OCI-LY7 (cell line): ENCODE measurements around the gene ATP6V0A1. TPM values are rescaled to one million over a fixed set of nuclear protein-coding genes. Genes with fewer than 3 reads are reported as not detected.
"Not testable (repeated sequence)": the region's sequence is repeated elsewhere in the genome, so short reads cannot be mapped to it uniquely, and the experiment has no call there.

Experiments
- BruUV-seq: library from RNA; stranded (reverse); fragments of 400-500 nt; replicated peaks from 2 replicates; lab custom pipeline; 2021; lab: Mats Ljungman, UMichigan
- CTCF ChIA-PET: fragments of 300-600 bp; sonication (Branson Sonifier 250); formaldehyde crosslinking; loops from one replicate; lab custom pipeline; 2022; ENCODE audit warnings: antibody characterized with exemption; ENCODE audit not compliant: unreplicated experiment; lab: Charles Lee
- POLR2A ChIA-PET: fragments of 300-600 bp; sonication (Branson Sonifier 250); formaldehyde crosslinking; loops from one replicate; lab custom pipeline; 2022; ENCODE audit warnings: antibody characterized with exemption; lab: Charles Lee
- DNase-seq: peaks from one replicate; pipeline ENCODE4 v3.0.0-alpha.2; 2015; ENCODE audit warnings: low spot score
- H2AFZ ChIP-seq: fragments of 200-600 bp; sonication (generic), shearing (Covaris generic); 2 replicates; pipeline ENCODE4 v1.6.1; 2014; ENCODE audit warnings: mild to moderate bottlenecking, antibody characterized with exemption, low read length, moderate library complexity
- H3K27ac ChIP-seq: fragments of 200-600 bp; sonication (generic); 2 replicates; pipeline ENCODE4 v1.5.1; 2014; ENCODE audit warnings: mixed run types, low read depth, mild to moderate bottlenecking, moderate library complexity, low read length, inconsistent platforms; ENCODE audit not compliant: poor library complexity, severe bottlenecking
- H3K36me3 ChIP-seq: fragments of 200-600 bp; sonication (generic); 2 replicates; pipeline ENCODE4 v1.6.1; 2014; ENCODE audit warnings: mild to moderate bottlenecking, antibody characterized with exemption, low read length, moderate library complexity, mixed read lengths; ENCODE audit not compliant: insufficient read depth
- H3K4me1 ChIP-seq: fragments of 200-600 bp; sonication (generic); 2 replicates; pipeline ENCODE4 v1.5.1; 2014; ENCODE audit warnings: mild to moderate bottlenecking, low read length; ENCODE audit not compliant: insufficient read depth, poor library complexity, severe bottlenecking
- H3K4me2 ChIP-seq: fragments of 200-600 bp; sonication (generic); 2 replicates; pipeline ENCODE4 v1.6.1; 2014; ENCODE audit warnings: mild to moderate bottlenecking, low read length
- H3K4me3 ChIP-seq: fragments of 200-600 bp; sonication (generic); 2 replicates; pipeline ENCODE4 v1.5.1; 2014; ENCODE audit warnings: mild to moderate bottlenecking, low read depth, low read length; ENCODE audit not compliant: poor library complexity, severe bottlenecking
- H3K79me2 ChIP-seq: fragments of 200-600 bp; sonication (generic); 2 replicates; pipeline ENCODE4 v1.6.1; 2016; ENCODE audit warnings: low read depth, mild to moderate bottlenecking, low read length, moderate library complexity, mixed read lengths; ENCODE audit not compliant: insufficient read depth
- H3K9me2 ChIP-seq: fragments of 200-600 bp; sonication (generic); 2 replicates; pipeline ENCODE4 v1.6.1; 2016; ENCODE audit warnings: mild to moderate bottlenecking, low read length, mixed read lengths; ENCODE audit not compliant: insufficient read depth
- H3K9me3 ChIP-seq: fragments of 200-600 bp; sonication (generic); 2 replicates; pipeline ENCODE4 v1.6.1; 2014; ENCODE audit warnings: mild to moderate bottlenecking, mixed run types, low read length, mixed read lengths
- H4K20me1 ChIP-seq: fragments of 200-600 bp; sonication (generic); 2 replicates; pipeline ENCODE4 v1.6.1; 2014; ENCODE audit warnings: mild to moderate bottlenecking, antibody characterized with exemption, low read length, moderate library complexity, mixed read lengths; ENCODE audit not compliant: insufficient read depth
- EZH2phosphoT487 ChIP-seq: fragments of 200-600 bp; sonication (generic); IDR thresholded peaks from 2 replicates; pipeline ENCODE4 v1.6.1; 2018; ENCODE audit warnings: low read depth, borderline replicate concordance, mild to moderate bottlenecking, mixed run types, antibody characterized with exemption, low read length, moderate library complexity, mixed read lengths
- intact Hi-C: fragments of 100-400 bp; cut with micrococcal nuclease; formaldehyde crosslinking; loops from one replicate; pipeline ENCODE4 v1.10.0; 2022; ENCODE audit not compliant: unreplicated experiment
- total RNA-seq, 2 experiments: library from RNA; depleted of rRNA in 1 of 2; stranded (reverse); fragments of >200 nt in 1 of 2; shearing (Covaris generic) in 1 of 2; gene quantifications; 2 replicates each; pipeline ENCODE4 v1.2.3, GENCODE V29; 2014 to 2022
- TF ChIP-seq, protein P1 (sequence below): fragments of 200-600 bp; sonication (generic); conservative IDR thresholded peaks from 2 replicates; pipeline ENCODE4 v1.5.1; 2014; ENCODE audit warnings: mild to moderate bottlenecking, antibody characterized with exemption, low read length, moderate library complexity, mixed read lengths

ATP6V0A1 gene
- total RNA-seq, 2 experiments from 2014 or later, result 19.8 to 46.9 TPM

DNA sequence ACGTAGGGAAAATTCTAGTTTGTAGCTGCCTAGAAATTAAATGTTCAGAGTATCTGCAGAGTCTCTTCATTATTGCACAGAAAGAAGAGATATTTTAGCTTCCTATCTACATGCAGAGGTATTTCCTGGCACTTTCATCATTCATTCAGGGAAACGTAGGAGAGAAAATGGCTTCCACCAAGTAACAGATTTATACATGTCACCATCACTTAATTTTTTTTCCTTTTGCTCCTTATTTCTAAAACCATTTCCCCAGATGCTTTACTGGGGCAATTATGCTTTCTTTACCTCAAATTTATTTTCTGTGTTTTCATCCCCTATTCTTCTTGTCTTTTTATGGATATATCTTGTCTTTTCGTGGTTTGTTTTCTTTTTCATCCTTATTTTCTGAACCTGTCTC is 18.5 kb downstream of the ATP6V0A1 start:
- BruUV-seq, result no TSS peak
- Histone ChIP-seq H3K36me3 (peaks cover 81% of the 10 kb centered on the region), H3K9me2 (no peaks in the 10 kb centered on the region), H3K4me1 (no peaks in the 10 kb centered on the region), H4K20me1 (no peaks in the 10 kb centered on the region), H3K4me3 (no peak overlapping the region), H3K79me2 (no peaks in the 10 kb centered on the region), H3K4me2 (no peak overlapping the region), H3K27ac (no peak overlapping the region), H3K9me3 (no peaks in the 10 kb centered on the region), H2AFZ (no peak overlapping the region)
- ChIA-PET CTCF (no interaction called here), POLR2A (no interaction called here)
- DNase-seq, result no peak
- TF ChIP-seq, protein P1, sequence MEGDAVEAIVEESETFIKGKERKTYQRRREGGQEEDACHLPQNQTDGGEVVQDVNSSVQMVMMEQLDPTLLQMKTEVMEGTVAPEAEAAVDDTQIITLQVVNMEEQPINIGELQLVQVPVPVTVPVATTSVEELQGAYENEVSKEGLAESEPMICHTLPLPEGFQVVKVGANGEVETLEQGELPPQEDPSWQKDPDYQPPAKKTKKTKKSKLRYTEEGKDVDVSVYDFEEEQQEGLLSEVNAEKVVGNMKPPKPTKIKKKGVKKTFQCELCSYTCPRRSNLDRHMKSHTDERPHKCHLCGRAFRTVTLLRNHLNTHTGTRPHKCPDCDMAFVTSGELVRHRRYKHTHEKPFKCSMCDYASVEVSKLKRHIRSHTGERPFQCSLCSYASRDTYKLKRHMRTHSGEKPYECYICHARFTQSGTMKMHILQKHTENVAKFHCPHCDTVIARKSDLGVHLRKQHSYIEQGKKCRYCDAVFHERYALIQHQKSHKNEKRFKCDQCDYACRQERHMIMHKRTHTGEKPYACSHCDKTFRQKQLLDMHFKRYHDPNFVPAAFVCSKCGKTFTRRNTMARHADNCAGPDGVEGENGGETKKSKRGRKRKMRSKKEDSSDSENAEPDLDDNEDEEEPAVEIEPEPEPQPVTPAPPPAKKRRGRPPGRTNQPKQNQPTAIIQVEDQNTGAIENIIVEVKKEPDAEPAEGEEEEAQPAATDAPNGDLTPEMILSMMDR, result no peak
- no peak for TF ChIP-seq EZH2phosphoT487
- intact Hi-C loops, result no loop called here

DNA sequence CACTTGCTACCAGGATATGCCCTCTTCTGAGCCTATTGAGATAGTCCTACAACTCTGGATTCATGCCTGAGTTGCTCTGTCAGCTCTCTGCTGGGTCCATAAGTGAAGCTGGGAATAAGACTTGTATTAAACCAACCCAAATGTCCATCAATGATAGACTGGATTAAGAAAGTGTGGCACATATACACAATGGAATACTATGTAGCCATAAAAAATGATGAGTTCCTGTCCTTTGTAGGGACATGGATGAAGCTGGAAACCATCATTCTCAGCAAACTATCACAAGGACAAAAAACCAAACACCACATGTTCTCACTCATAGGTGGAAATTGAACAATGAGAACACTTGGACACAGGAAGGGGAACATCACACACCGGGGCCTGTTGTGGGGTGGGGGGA is 19.1 kb downstream of the ATP6V0A1 start:
- H2AFZ ChIP-seq, H3K4me2 ChIP-seq, H4K20me1 ChIP-seq, CTCF ChIA-PET, BruUV-seq, H3K4me1 ChIP-seq, H3K27ac ChIP-seq, H3K4me3 ChIP-seq, intact Hi-C loops, H3K9me3 ChIP-seq, H3K79me2 ChIP-seq, H3K9me2 ChIP-seq, DNase-seq: not testable (repeated sequence)
- POLR2A ChIA-PET, result interaction anchor here (0.6 kb wide), 1 partner anchor 135 kb away, joined by 3 read pairs; no protein-coding TSS in a partner anchor
- H3K36me3 ChIP-seq, result peaks cover 81% of the 10 kb centered on the region

DNA sequence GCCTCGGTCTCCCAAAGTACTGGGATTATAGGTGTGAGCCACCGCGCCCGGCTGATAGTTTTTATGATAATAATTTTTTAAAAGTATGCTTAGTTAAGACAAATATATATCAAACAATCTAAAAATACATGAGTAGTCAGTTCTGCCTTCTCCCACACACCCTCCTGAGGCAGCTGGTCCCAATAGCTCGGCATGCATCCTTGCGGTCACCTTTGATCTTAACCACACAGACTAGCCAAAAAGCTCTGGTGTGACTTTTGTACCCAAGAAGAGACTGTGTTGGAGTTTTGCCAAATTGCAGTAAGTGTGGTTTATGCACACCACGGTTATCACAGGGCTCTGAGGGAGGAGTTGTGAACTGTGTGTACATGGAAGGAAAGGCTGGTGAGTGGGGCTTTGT is 25.6 kb downstream of the ATP6V0A1 start:
- ChIA-PET CTCF (no interaction called here), POLR2A (interaction anchor here (0.5 kb wide), 1 partner anchor 36 kb away, joined by 3 read pairs; no protein-coding TSS in a partner anchor)
- H3K4me1 ChIP-seq, result no peaks in the 10 kb centered on the region
- TF ChIP-seq EZH2phosphoT487, result no peak
- TF ChIP-seq, protein P1, result no peak
- no peak overlapping the region for H3K4me2 ChIP-seq
- H3K36me3 ChIP-seq, result peaks cover 76% of the 10 kb centered on the region
- no peaks in the 10 kb centered on the region for H4K20me1 ChIP-seq
- H3K4me3 ChIP-seq, result no peak overlapping the region
- H3K79me2 ChIP-seq, result no peaks in the 10 kb centered on the region
- DNase-seq, result no peak
- no peaks in the 10 kb centered on the region for H3K9me2 ChIP-seq
- H3K27ac ChIP-seq, result no peak overlapping the region
- BruUV-seq, result no TSS peak
- H2AFZ ChIP-seq, result no peak overlapping the region
- H3K9me3 ChIP-seq, result no peaks in the 10 kb centered on the region
- intact Hi-C loops, result no loop called here
